Measurements from ENCODE around the gene SLC25A40. TPM values are rescaled to one million over a fixed set of nuclear protein-coding genes. Genes with fewer than 3 reads are reported as not detected.

SLC25A40 gene
- total and polyA plus RNA-seq, 2 of the 13 experiments (the other 11 are each of a cell fraction or from before 2014, with no cell fraction given), result 12.9 to 13.6 TPM

GRCh38 chr7:87810726-87811125 lies 65.4 kb downstream of the SLC25A40 start:
- FAIRE-seq (no peak), ATAC-seq (no peak), DNase-seq (ENCODE audit: low spot score) (no peak)
- no peaks in the 10 kb centered on the region for H3K36me3 ChIP-seq (replicated peaks in 1 of 2; ENCODE audit: control insufficient read depth in 1 of 2, insufficient read depth in 2 of 2, low read length in 2 of 2)
- no peak overlapping the region for H2AFZ ChIP-seq (ENCODE audit: low read length)
- H3K4me2 ChIP-seq (ENCODE audit: low read depth, low read length), result no peak overlapping the region
- no peaks in the 10 kb centered on the region for H3K9me3 ChIP-seq (ENCODE audit: low read length)
- H3K4me1 ChIP-seq (ENCODE audit: insufficient read depth, low read length), result no peaks in the 10 kb centered on the region
- no peak overlapping the region for H3K27ac ChIP-seq (ENCODE audit: extremely low read length, insufficient read depth, low read length)
- no peak overlapping the region for H3K9ac ChIP-seq (ENCODE audit: insufficient read depth, low read depth, low read length)
- intact Hi-C loops (cut with micrococcal nuclease; ENCODE audit: unreplicated experiment) (no loop called here), in situ Hi-C loops (cut with HindIII; ENCODE audit: extremely low pct_ligation_motif_present, low pct_unique_long_range_greater_than_20kb) (no loop called here)
- ChIA-PET POLR2A (no interaction called here), CTCF (ENCODE audit: low intra/inter-chr PET ratio, low total read pairs) (no interaction called here)
- 56% methylated on average over 2 of the region's 2 CpGs for WGBS (ENCODE audit: low lambda C conversion rate)
- no peak overlapping the region for H3K4me3 ChIP-seq (replicated peaks in 1 of 3; ENCODE audit: insufficient read depth in 1 of 3, low read depth in 2 of 3, low read length in 3 of 3)
- TF ChIP-seq NFE2L2 (IDR thresholded peaks at IDR 0.05; ENCODE audit: low read length) (no peak), ARNT2 (CRISPR knock-in tag; IDR thresholded peaks at IDR 0.05; ENCODE audit: low read depth) (no peak), PRDM10 (CRISPR knock-in tag; IDR thresholded peaks at IDR 0.05; ENCODE audit: low read depth) (no peak), E2F1 (CRISPR knock-in tag; IDR thresholded peaks at IDR 0.05) (no peak), BCL6 (CRISPR knock-in tag; IDR thresholded peaks at IDR 0.05) (no peak), TFE3 (CRISPR knock-in tag; IDR thresholded peaks at IDR 0.05) (no peak)
- no peaks in the 10 kb centered on the region for H4K20me1 ChIP-seq (ENCODE audit: insufficient read depth, low read length)
- no peaks in the 10 kb centered on the region for H3K79me2 ChIP-seq (ENCODE audit: insufficient read depth, low read length)
- H3K27me3 ChIP-seq (ENCODE audit: control insufficient read depth in 1 of 2, insufficient read depth in 2 of 2, low read length in 2 of 2), result no peaks in the 10 kb centered on the region
- BruUV-seq (replicated peaks), result no TSS peak

Measured in HepG2 (cell line).